Uterus (tissue), 4 donors: ENCODE results near the gene KLK8. TPM values are rescaled to one million over a fixed set of nuclear protein-coding genes. Genes with fewer than 3 reads are reported as not detected.

Experiments
- DNase-seq, 2 donors: peaks; one replicate each; pipeline ENCODE4 v3.0.0-alpha.2; 2019 to 2020
- H3K27ac ChIP-seq, 2 donors: fragments of 200-600 bp; sonication (generic); 1 replicate in 1 of 2; 2 replicates in 1 of 2; pipeline ENCODE4 v1.5.1; 2016 to 2018
- H3K27me3 ChIP-seq, 2 donors: fragments of 200-600 bp; sonication (generic); one replicate each; pipeline ENCODE4 v1.5.1; 2018 to 2019; ENCODE audit warnings: control low read depth in 1 of 2
- H3K36me3 ChIP-seq, 2 donors: fragments of 200-600 bp; sonication (generic); one replicate each; pipeline ENCODE4 v1.5.1; 2019; ENCODE audit warnings: control low read depth in 1 of 2
- H3K4me1 ChIP-seq, 2 donors: fragments of 200-600 bp; sonication (generic); one replicate each; pipeline ENCODE4 v1.5.1; 2018 to 2019; ENCODE audit warnings: control low read depth in 1 of 2
- H3K4me3 ChIP-seq, 2 donors: fragments of 200-600 bp; sonication (generic); 1 replicate in 1 of 2; 2 replicates in 1 of 2; pipeline ENCODE4 v1.5.1; 2018 to 2019; ENCODE audit warnings: mild to moderate bottlenecking in 1 of 2
- H3K9me3 ChIP-seq, 2 donors: fragments of 200-600 bp; sonication (generic); one replicate each; pipeline ENCODE4 v1.5.1; 2019; ENCODE audit warnings: control low read depth in 1 of 2
- POLR2A ChIP-seq, 2 donors: fragments of 450-650 bp; IDR thresholded peaks; one replicate each; pipeline ENCODE4 v1.6.1; 2016; ENCODE audit warnings: antibody characterized with exemption in 2 of 2, mild to moderate bottlenecking in 1 of 2, moderate library complexity in 1 of 2
- intact Hi-C: fragments of 100-400 bp; cut with DNase I; formaldehyde crosslinking; loops from one replicate; pipeline ENCODE4 v1.15.1; 2023; ENCODE audit warnings: low total_unique reads
- total RNA-seq, 4 donors: library from RNA; depleted of rRNA in 3 of 4; stranded (reverse); fragments of >200 nt in 3 of 4; gene quantifications; one replicate each; pipeline versions ENCODE4 v1.1.0 to v1.2.4, GENCODE V29; 2014 to 2023
- TF ChIP-seq, protein P1 (sequence below), 4 experiments: fragments of 200-600 bp in 2 of 4; fragments of 450-650 bp in 2 of 4; sonication (generic) in 2 of 4; IDR thresholded peaks; one replicate each; pipeline ENCODE4 v1.5.1; 2016 to 2019; ENCODE audit warnings: antibody characterized with exemption in 4 of 4, mild to moderate bottlenecking in 2 of 4, moderate library complexity in 1 of 4
- donor health status: DM: yes; HTN: yes; CAD: no.

Gene KLK8
- total RNA-seq, 4 donors from 2014 or later = 4.8 TPM; not detected in 3

DNA sequence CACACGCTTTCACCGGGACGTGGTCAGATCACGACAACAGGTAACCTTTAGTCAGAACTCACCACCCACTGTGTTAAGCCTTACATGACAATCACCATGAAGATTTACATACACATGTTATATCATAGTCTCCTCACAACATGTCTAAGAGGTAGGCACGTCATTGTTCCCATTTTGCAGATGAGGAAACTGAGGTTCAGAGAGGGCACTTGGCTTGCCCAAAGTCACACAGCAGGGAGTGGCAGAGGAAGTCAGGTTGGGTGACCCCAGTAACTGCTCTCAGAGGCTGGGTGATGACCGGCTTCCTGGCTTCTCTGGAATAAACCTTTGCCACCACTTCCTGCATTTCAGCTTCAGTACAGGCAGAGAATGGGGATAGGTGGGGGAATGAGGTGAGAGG, 12.8 kb upstream of the KLK8 start:
- no peak overlapping the region for H3K27ac ChIP-seq
- no peaks in the 10 kb centered on the region for H3K9me3 ChIP-seq
- DNase-seq = no peak
- H3K36me3 ChIP-seq = no peaks in the 10 kb centered on the region
- intact Hi-C loops = no loop called here
- peaks cover 0 to 7% of the 10 kb centered on the region in 2 donors for H3K4me1 ChIP-seq
- peaks cover 0 to 29% of the 10 kb centered on the region in 2 donors for H3K27me3 ChIP-seq
- TF ChIP-seq, protein P1, sequence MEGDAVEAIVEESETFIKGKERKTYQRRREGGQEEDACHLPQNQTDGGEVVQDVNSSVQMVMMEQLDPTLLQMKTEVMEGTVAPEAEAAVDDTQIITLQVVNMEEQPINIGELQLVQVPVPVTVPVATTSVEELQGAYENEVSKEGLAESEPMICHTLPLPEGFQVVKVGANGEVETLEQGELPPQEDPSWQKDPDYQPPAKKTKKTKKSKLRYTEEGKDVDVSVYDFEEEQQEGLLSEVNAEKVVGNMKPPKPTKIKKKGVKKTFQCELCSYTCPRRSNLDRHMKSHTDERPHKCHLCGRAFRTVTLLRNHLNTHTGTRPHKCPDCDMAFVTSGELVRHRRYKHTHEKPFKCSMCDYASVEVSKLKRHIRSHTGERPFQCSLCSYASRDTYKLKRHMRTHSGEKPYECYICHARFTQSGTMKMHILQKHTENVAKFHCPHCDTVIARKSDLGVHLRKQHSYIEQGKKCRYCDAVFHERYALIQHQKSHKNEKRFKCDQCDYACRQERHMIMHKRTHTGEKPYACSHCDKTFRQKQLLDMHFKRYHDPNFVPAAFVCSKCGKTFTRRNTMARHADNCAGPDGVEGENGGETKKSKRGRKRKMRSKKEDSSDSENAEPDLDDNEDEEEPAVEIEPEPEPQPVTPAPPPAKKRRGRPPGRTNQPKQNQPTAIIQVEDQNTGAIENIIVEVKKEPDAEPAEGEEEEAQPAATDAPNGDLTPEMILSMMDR (IDR thresholded peaks at IDR 0.05) = no peak
- no peak for TF ChIP-seq POLR2A (IDR thresholded peaks at IDR 0.05)
- no peak overlapping the region for H3K4me3 ChIP-seq

DNA sequence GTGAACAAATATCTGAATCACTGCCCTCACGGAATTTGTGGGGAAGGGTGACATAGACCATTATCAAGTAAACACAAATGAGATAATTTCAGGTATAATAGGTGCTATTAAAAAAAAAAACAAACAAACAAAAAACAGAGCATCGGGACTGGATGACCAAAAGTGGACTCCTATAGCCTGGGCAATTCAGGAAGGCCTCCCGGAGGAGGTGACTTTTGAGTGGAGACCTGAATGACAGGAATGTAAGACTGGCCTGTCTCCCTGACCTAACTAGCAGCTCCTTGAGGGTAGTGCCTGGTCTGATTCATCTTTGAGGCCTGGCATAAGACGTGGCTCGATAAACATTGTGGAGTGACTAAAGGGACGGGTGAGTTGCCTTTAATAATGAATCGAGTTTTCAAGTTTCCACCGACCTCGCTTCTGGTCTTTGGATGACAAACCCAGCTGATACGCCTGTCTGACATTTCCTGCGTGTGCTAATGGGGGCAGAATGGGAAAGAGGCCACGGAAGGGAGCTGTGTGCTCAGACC, 11.3 kb upstream of the KLK8 start:
- Histone ChIP-seq H3K36me3 (no peaks in the 10 kb centered on the region), H3K27me3 (peaks cover 0 to 22% of the 10 kb centered on the region in 2 donors), H3K27ac (no peak overlapping the region), H3K4me1 (peaks cover 0 to 7% of the 10 kb centered on the region in 2 donors), H3K9me3 (no peaks in the 10 kb centered on the region), H3K4me3 (no peak overlapping the region)
- intact Hi-C loops = no loop called here
- TF ChIP-seq POLR2A (IDR thresholded peaks at IDR 0.05) = no peak
- TF ChIP-seq, protein P1 (IDR thresholded peaks at IDR 0.05) = no peak
- no peak for DNase-seq

DNA sequence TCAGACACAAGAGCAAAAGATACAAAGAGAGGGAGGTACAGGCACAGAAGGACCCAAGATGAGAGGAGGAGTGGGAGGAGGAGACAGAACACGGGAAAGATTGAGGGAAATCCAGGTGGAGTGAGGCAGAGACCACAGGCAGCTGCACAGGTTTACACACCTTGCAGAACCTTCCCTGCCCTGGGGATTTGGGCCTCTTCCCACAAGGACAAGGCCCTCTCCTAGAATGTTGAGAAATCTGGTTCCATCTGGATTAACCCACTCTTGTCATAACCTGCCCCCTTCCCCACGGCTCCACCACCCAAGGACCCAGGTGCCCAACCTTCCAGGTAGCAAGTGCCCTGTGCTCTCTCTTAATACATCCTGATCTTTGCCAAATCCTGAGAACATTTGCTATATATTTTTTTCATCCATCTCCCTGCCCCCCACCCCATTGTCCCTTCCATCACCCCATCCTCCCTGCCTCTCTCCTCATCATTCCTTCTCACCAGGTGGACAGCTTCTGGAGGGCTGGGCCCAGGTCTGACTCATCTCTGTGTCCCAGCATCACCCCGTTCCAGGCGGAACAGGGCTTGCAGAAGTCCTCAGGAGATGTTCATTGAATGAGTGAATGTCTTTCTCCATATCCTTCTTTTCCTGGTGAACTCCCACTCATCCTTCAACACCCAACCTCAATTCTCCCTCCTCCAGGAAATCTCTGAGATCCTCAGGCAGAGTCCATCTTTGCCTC, 8.8 kb upstream of the KLK8 start:
- no peak for TF ChIP-seq POLR2A (IDR thresholded peaks at IDR 0.05)
- TF ChIP-seq, protein P1 (IDR thresholded peaks at IDR 0.05) = no peak
- no peak overlapping the region for H3K27ac ChIP-seq
- H3K4me3 ChIP-seq = no peak overlapping the region
- DNase-seq = no peak
- intact Hi-C loops = no loop called here
- peaks cover 0 to 6% of the 10 kb centered on the region in 2 donors for H3K27me3 ChIP-seq
- no peaks in the 10 kb centered on the region for H3K9me3 ChIP-seq
- no peaks in the 10 kb centered on the region for H3K4me1 ChIP-seq
- no peaks in the 10 kb centered on the region for H3K36me3 ChIP-seq

DNA sequence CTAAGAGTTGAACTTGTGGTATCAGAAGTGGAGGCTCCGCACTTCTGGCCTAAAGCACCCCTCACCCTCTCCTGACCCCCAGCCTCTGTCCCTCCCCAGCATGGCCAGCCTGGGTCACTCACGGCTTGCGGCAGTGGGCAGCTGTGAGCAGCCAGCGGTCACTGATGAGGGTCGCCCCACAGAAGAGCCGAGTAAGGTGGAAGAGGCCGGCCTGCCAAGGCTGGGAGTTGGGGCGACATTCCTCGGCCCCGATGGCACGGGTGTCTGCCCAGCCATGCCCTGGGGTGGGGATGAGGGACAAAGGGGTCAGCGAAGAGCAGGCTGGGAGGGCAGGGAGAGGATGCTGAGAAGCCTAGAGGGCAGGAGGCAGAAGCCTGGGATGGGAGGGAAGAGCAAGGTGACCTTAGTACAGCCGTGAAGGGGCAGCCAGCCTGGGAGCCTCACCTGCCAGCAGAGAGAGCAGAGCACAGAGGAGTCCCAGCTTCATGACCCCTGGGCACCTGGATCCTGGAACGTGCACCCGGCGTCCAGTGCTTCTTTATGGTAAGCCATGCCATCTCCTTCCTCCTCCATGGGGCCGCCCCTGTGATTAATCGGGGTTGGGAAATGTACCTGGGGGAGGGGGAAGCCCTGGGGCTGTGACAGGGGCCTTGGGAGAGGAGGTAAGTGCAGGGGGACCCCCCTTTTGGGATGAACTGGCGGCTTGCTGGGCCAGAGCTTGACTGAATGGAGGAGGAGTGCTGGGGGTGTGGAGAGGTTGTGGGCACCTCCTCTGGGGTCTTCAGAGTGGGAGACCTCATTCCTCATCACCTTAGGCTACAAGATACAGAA, 7.9 kb upstream of the KLK8 start:
- no peak for DNase-seq
- Histone ChIP-seq H3K36me3 (no peaks in the 10 kb centered on the region), H3K9me3 (no peaks in the 10 kb centered on the region), H3K4me1 (no peaks in the 10 kb centered on the region), H3K27me3 (peaks cover 0 to 2% of the 10 kb centered on the region in 2 donors), H3K4me3 (no peak overlapping the region), H3K27ac (no peak overlapping the region)
- no peak for TF ChIP-seq POLR2A (IDR thresholded peaks at IDR 0.05)
- TF ChIP-seq, protein P1 (IDR thresholded peaks at IDR 0.05) = no peak
- intact Hi-C loops = no loop called here

DNA sequence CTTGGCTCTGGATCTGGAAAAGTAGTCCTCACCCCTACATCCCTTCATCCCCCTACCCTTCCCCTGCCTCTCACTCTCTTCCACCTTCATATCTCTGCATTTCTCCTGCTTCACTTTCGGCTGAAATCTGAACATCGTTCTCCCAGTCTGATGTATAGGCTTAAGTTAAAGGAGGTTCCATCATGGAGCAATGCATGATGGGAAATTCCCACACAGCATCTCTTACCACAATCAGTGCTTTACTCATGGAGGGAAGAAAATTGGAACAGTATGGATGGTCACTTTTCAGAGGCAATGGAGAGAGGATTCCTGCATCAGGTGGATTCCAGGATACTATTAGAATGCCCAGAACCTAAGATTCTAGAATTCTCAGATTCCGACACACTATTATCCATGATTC, 6.1 kb upstream of the KLK8 start:
- Histone ChIP-seq H3K4me3 (no peak overlapping the region), H3K4me1 (no peaks in the 10 kb centered on the region), H3K27ac (no peak overlapping the region), H3K36me3 (no peaks in the 10 kb centered on the region), H3K27me3 (peaks cover 0 to 5% of the 10 kb centered on the region in 2 donors), H3K9me3 (no peaks in the 10 kb centered on the region)
- TF ChIP-seq POLR2A (IDR thresholded peaks at IDR 0.05) = no peak
- TF ChIP-seq, protein P1 (IDR thresholded peaks at IDR 0.05) = no peak
- DNase-seq = no peak
- intact Hi-C loops = no loop called here
